ENCODE results near the gene ACAT2.

GRCh38 chr6:159718634-159719033 is 43.2 kb upstream of the ACAT2 start:
- TF ChIP-seq CTCF (IDR thresholded peaks at IDR 0.05) (no peak), POLR2A (IDR thresholded peaks at IDR 0.05) (no peak), POLR2AphosphoS5 (IDR thresholded peaks at IDR 0.05; ENCODE audit: insufficient read depth in 1 of 2, low read depth in 1 of 2) (no peak)

Data from vagina (tissue), 2 donors.